H1 (cell line): ENCODE measurements around the gene R3HDM4. TPM values are rescaled to one million over a fixed set of nuclear protein-coding genes. Genes with fewer than 3 reads are reported as not detected.

Experiments
- MAX ChIP-seq: IDR thresholded peaks from 2 replicates; pipeline ENCODE4 v1.6.1; 2012; ENCODE audit warnings: inconsistent platforms
- POU5F1 ChIP-seq: IDR thresholded peaks from 2 replicates; pipeline ENCODE4 v1.6.1; 2011; ENCODE audit warnings: low read depth, mild to moderate bottlenecking, low read length, moderate library complexity
- SIRT6 ChIP-seq: IDR thresholded peaks from one replicate; pipeline ENCODE4 v1.7.1; 2012; ENCODE audit warnings: low read length, inconsistent platforms
- SP1 ChIP-seq: IDR thresholded peaks from 2 replicates; pipeline ENCODE4 v1.6.1; 2011; ENCODE audit warnings: low read depth, low read length
- polyA plus RNA-seq, 7 experiments: library from polyadenylated mRNA; depleted of rRNA in 3 of 7; stranded (reverse) in 5 of 7; unstranded in 2 of 7; fragments of >200 nt in 5 of 7; fragments of 200-250 nt in 2 of 7; gene quantifications; 1 replicate in 5 of 7; 2 replicates in 1 of 7; 4 replicates in 1 of 7; pipeline versions ENCODE4 v1.2.1 to v1.2.3, GENCODE V29; 2011 to 2013; ENCODE audit warnings: missing spikeins in 2 of 7, mixed read lengths in 2 of 7
- total RNA-seq: library from RNA; stranded (reverse); fragmentation: NEBNext Ultra II Directional; extraction: Animal tissue kit (Norgen Biotek cat#: 25700); gene quantifications from 2 replicates; pipeline ENCODE4 v1.2.1, GENCODE V29; 2021
- TF ChIP-seq, protein P1 (sequence below): IDR thresholded peaks from 2 replicates; pipeline ENCODE4 v1.6.1; 2012; ENCODE audit warnings: low read length, inconsistent platforms

Gene R3HDM4
- total and polyA plus RNA-seq, 2 of the 8 experiments (the other 6 are each of a cell fraction or from before 2014, with no cell fraction given) = 76.8 to 102 TPM

- TF ChIP-seq, protein P1, sequence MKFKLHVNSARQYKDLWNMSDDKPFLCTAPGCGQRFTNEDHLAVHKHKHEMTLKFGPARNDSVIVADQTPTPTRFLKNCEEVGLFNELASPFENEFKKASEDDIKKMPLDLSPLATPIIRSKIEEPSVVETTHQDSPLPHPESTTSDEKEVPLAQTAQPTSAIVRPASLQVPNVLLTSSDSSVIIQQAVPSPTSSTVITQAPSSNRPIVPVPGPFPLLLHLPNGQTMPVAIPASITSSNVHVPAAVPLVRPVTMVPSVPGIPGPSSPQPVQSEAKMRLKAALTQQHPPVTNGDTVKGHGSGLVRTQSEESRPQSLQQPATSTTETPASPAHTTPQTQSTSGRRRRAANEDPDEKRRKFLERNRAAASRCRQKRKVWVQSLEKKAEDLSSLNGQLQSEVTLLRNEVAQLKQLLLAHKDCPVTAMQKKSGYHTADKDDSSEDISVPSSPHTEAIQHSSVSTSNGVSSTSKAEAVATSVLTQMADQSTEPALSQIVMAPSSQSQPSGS = no peak
- TF ChIP-seq MAX (no peak), SIRT6 (no peak), SP1 (no peak), POU5F1 (no peak)
Observed at GRCh38 chr19:853014-853585, 59.9 kb downstream of the R3HDM4 start (continued).
